Measurements from ENCODE around the gene SCRN2. TPM values are rescaled to one million over a fixed set of nuclear protein-coding genes. Genes with fewer than 3 reads are reported as not detected.

SCRN2 gene
- total and polyA plus RNA-seq, 2 of the 13 experiments (the other 11 are each of a cell fraction or from before 2014, with no cell fraction given): 21.7 to 29.5 TPM

- BruUV-seq (replicated peaks): no TSS peak
- Histone ChIP-seq H4K20me1 (ENCODE audit: insufficient read depth, low read length) (no peaks in the 10 kb centered on the region), H3K4me2 (ENCODE audit: low read depth, low read length) (no peak overlapping the region), H3K9ac (ENCODE audit: insufficient read depth, low read depth, low read length) (no peak overlapping the region), H3K79me2 (ENCODE audit: insufficient read depth, low read length) (peaks cover 15% of the 10 kb centered on the region), H3K27me3 (ENCODE audit: control insufficient read depth in 1 of 2, insufficient read depth in 2 of 2, low read length in 2 of 2) (peaks cover 0 to 5% of the 10 kb centered on the region in 2 experiments; a peak in 1 of 5 replicates), H2AFZ (ENCODE audit: low read length) (no peak overlapping the region), H3K4me3 (replicated peaks in 1 of 3; ENCODE audit: insufficient read depth in 1 of 3, low read depth in 2 of 3, low read length in 3 of 3) (no peak overlapping the region), H3K36me3 (replicated peaks in 1 of 2; ENCODE audit: control insufficient read depth in 1 of 2, insufficient read depth in 2 of 2, low read length in 2 of 2) (no peaks in the 10 kb centered on the region; a peak in 2 of 5 replicates), H3K27ac (ENCODE audit: extremely low read length, insufficient read depth, low read length) (no peak overlapping the region), H3K4me1 (ENCODE audit: insufficient read depth, low read length) (peaks cover 46% of the 10 kb centered on the region), H3K9me3 (ENCODE audit: low read length) (no peaks in the 10 kb centered on the region)
- in situ Hi-C loops (cut with HindIII; ENCODE audit: extremely low pct_ligation_motif_present, low pct_unique_long_range_greater_than_20kb) (no loop called here), intact Hi-C loops (cut with micrococcal nuclease; ENCODE audit: unreplicated experiment) (no loop called here)
- no peak for ATAC-seq
- no peak for FAIRE-seq
- TF ChIP-seq ZNF34 (CRISPR knock-in tag; IDR thresholded peaks at IDR 0.05; ENCODE audit: borderline replicate concordance) (no peak), RXRA (CRISPR knock-in tag; IDR thresholded peaks at IDR 0.05) (no peak), ATF7-NPFF (CRISPR knock-in tag; IDR thresholded peaks at IDR 0.05; ENCODE audit: low read depth) (no peak), ETV6 (CRISPR knock-in tag; conservative IDR thresholded peaks at IDR 0.05) (no peak), RFXANK (CRISPR knock-in tag; IDR thresholded peaks at IDR 0.05) (no peak), NONO (IDR thresholded peaks at IDR 0.05) (no peak), NONO (CRISPR knock-in tag; conservative IDR thresholded peaks at IDR 0.05) (no peak), MEIS1 (CRISPR knock-in tag; IDR thresholded peaks at IDR 0.05; ENCODE audit: borderline replicate concordance) (no peak), ZNF260 (CRISPR knock-in tag; IDR thresholded peaks at IDR 0.05; ENCODE audit: borderline replicate concordance, low read depth) (no peak), BCLAF1 (IDR thresholded peaks at IDR 0.05) (no peak), RFXAP (CRISPR knock-in tag; IDR thresholded peaks at IDR 0.05; ENCODE audit: borderline replicate concordance) (no peak), AGO2 (optimal IDR thresholded peaks at IDR 0.05; ENCODE audit: low read depth, low read length) (no peak)
- TF ChIP-seq, protein P1, sequence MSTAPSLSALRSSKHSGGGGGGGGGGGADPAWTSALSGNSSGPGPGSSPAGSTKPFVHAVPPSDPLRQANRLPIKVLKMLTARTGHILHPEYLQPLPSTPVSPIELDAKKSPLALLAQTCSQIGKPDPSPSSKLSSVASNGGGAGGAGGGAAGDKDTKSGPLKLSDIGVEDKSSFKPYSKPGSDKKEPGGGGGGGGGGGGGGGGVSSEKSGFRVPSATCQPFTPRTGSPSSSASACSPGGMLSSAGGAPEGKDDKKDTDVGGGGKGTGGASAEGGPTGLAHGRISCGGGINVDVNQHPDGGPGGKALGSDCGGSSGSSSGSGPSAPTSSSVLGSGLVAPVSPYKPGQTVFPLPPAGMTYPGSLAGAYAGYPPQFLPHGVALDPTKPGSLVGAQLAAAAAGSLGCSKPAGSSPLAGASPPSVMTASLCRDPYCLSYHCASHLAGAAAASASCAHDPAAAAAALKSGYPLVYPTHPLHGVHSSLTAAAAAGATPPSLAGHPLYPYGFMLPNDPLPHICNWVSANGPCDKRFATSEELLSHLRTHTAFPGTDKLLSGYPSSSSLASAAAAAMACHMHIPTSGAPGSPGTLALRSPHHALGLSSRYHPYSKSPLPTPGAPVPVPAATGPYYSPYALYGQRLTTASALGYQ (CRISPR knock-in tag; IDR thresholded peaks at IDR 0.05): no peak
- TF ChIP-seq, protein P2, sequence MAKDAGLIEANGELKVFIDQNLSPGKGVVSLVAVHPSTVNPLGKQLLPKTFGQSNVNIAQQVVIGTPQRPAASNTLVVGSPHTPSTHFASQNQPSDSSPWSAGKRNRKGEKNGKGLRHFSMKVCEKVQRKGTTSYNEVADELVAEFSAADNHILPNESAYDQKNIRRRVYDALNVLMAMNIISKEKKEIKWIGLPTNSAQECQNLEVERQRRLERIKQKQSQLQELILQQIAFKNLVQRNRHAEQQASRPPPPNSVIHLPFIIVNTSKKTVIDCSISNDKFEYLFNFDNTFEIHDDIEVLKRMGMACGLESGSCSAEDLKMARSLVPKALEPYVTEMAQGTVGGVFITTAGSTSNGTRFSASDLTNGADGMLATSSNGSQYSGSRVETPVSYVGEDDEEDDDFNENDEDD (CRISPR knock-in tag; IDR thresholded peaks at IDR 0.05; ENCODE audit: borderline replicate concordance): no peak
- WGBS (ENCODE audit: low lambda C conversion rate): 86% methylated on average over 5 of the region's 5 CpGs
- ChIA-PET POLR2A (no interaction called here), CTCF (ENCODE audit: low intra/inter-chr PET ratio, low total read pairs) (no interaction called here)
- DNase-seq (ENCODE audit: low spot score): no peak
Observed at GRCh38 chr17:47834756-47835155, 6.3 kb downstream of the SCRN2 start.

Measured in HepG2 (cell line).